Nephron progenitor cell (in vitro differentiated cells): ENCODE data around the gene PALM2AKAP2.
A peak's percentile ranks its signal among the peaks of the same experiment; 100 is the strongest.

Experiments
- DNase-seq: peaks from one replicate; pipeline ENCODE4 v3.0.0; 2021
- H3K27ac Mint-ChIP-seq: 2 replicates; pipeline ENCODE4 v1.8.0; 2021; ENCODE audit warnings: mild to moderate bottlenecking, moderate library complexity, mixed read lengths
- H3K27me3 Mint-ChIP-seq: 2 replicates; pipeline ENCODE4 v1.8.0; 2021; ENCODE audit warnings: mild to moderate bottlenecking, low read depth, mixed read lengths; ENCODE audit not compliant: poor library complexity
- H3K36me3 Mint-ChIP-seq: 2 replicates; pipeline ENCODE4 v1.8.0; 2021; ENCODE audit warnings: low read depth, mixed read lengths
- H3K4me1 Mint-ChIP-seq: 2 replicates; pipeline ENCODE4 v1.8.0; 2021; ENCODE audit warnings: mixed read lengths
- H3K4me3 Mint-ChIP-seq: 2 replicates; pipeline ENCODE4 v1.8.0; 2021; ENCODE audit warnings: mild to moderate bottlenecking, moderate library complexity, mixed read lengths
- H3K9me3 Mint-ChIP-seq: 2 replicates; pipeline ENCODE4 v1.8.0; 2021; ENCODE audit warnings: mild to moderate bottlenecking, moderate library complexity, mixed read lengths
- CTCF ChIP-seq: fragments of 200-600 bp; sonication (generic); IDR thresholded peaks from 2 replicates; pipeline ENCODE4 v1.5.0; 2021; ENCODE audit warnings: antibody characterized with exemption

Gene PALM2AKAP2

GRCh38 chr9:109767404-109767803 is 12.6 kb upstream of the PALM2AKAP2 start:
- Mint-ChIP-seq H3K4me3 (peak overlapping the region; percentile 6), H3K36me3 (no peaks in the 10 kb centered on the region), H3K27me3 (no peaks in the 10 kb centered on the region), H3K27ac (peak overlapping the region; percentile 33), H3K4me1 (peaks cover 63% of the 10 kb centered on the region), H3K9me3 (no peaks in the 10 kb centered on the region)
- TF ChIP-seq CTCF = no peak
- no peak for DNase-seq

GRCh38 chr9:109767814-109768213 is 12.2 kb upstream of the PALM2AKAP2 start:
- Mint-ChIP-seq H3K27me3 (no peaks in the 10 kb centered on the region), H3K36me3 (no peaks in the 10 kb centered on the region), H3K27ac (peak overlapping the region; percentile 33), H3K4me3 (peak overlapping the region; percentile 6), H3K4me1 (peaks cover 61% of the 10 kb centered on the region), H3K9me3 (no peaks in the 10 kb centered on the region)
- no peak for TF ChIP-seq CTCF
- DNase-seq = no peak

- Mint-ChIP-seq H3K4me1 (peaks cover 59% of the 10 kb centered on the region), H3K27me3 (no peaks in the 10 kb centered on the region), H3K27ac (peak overlapping the region; percentile 52)
These were observed 10.7 kb upstream of the PALM2AKAP2 start for GRCh38 chr9:109769250-109769649.

GRCh38 chr9:109770101-109770500 is 9.9 kb upstream of the PALM2AKAP2 start:
- Mint-ChIP-seq H3K4me1 (peaks cover 59% of the 10 kb centered on the region), H3K4me3 (no peak overlapping the region), H3K36me3 (no peaks in the 10 kb centered on the region), H3K27ac (peak overlapping the region; percentile 52), H3K27me3 (no peaks in the 10 kb centered on the region), H3K9me3 (no peaks in the 10 kb centered on the region)
- DNase-seq = no peak
- TF ChIP-seq CTCF = no peak

More at GRCh38 chr9:109769250-109769649, 10.7 kb upstream of the PALM2AKAP2 start:
- Mint-ChIP-seq H3K4me3 (peak overlapping the region; percentile 24), H3K36me3 (no peaks in the 10 kb centered on the region), H3K9me3 (no peaks in the 10 kb centered on the region)
- DNase-seq = no peak
- no peak for TF ChIP-seq CTCF

- no peak for TF ChIP-seq CTCF
- DNase-seq = no peak
- no peak overlapping the region for H3K4me3 Mint-ChIP-seq
- no peaks in the 10 kb centered on the region for H3K27me3 Mint-ChIP-seq
- no peaks in the 10 kb centered on the region for H3K9me3 Mint-ChIP-seq
- H3K27ac Mint-ChIP-seq = peak overlapping the region; percentile 69
- no peaks in the 10 kb centered on the region for H3K36me3 Mint-ChIP-seq
- peaks cover 57% of the 10 kb centered on the region for H3K4me1 Mint-ChIP-seq
These were observed 8.9 kb upstream of the PALM2AKAP2 start for GRCh38 chr9:109771087-109771486.

- H3K36me3 Mint-ChIP-seq = no peaks in the 10 kb centered on the region
- peaks cover 51% of the 10 kb centered on the region for H3K4me1 Mint-ChIP-seq
- H3K27me3 Mint-ChIP-seq = no peaks in the 10 kb centered on the region
- peak overlapping the region; percentile 69 for H3K27ac Mint-ChIP-seq
- no peak for DNase-seq
- no peak overlapping the region for H3K4me3 Mint-ChIP-seq
- H3K9me3 Mint-ChIP-seq = no peaks in the 10 kb centered on the region
- TF ChIP-seq CTCF = no peak
These were observed 8.0 kb upstream of the PALM2AKAP2 start for GRCh38 chr9:109771796-109772531.
